IMR-90 (cell line): ENCODE results near the gene ATF1. TPM values are rescaled to one million over a fixed set of nuclear protein-coding genes. Genes with fewer than 3 reads are reported as not detected.
A peak's percentile ranks its signal among the peaks of the same experiment; 100 is the strongest.

Experiments
- ATAC-seq: fragments of 200-7000 bp; cut with Tn5 transposase; 2 replicates; pipeline ENCODE4 v1.9.1; 2020; ENCODE audit warnings: low read depth, mild to moderate bottlenecking, moderate library complexity
- BruUV-seq: library from RNA; stranded (reverse); fragments of 400-500 nt; replicated peaks from 2 replicates; lab custom pipeline; 2021; lab: Mats Ljungman, UMichigan
- CTCF ChIA-PET: fragments of 300-600 bp; formaldehyde crosslinking; extraction: SDS; loops from one replicate; lab custom pipeline; 2021; ENCODE audit warnings: antibody characterized with exemption; lab: Yijun Ruan, JAX
- POLR2A ChIA-PET: fragments of 300-600 bp; sonication (Branson Sonifier 250); formaldehyde crosslinking; loops from one replicate; lab custom pipeline; 2022; ENCODE audit warnings: antibody characterized with exemption; ENCODE audit not compliant: unreplicated experiment; lab: Charles Lee
- DNase-seq: peaks from one replicate; pipeline ENCODE4 v3.0.0; 2013
- H2AFZ ChIP-seq: replicated peaks from 2 replicates; pipeline ENCODE3; 2013; ENCODE audit warnings: low read length, mild to moderate bottlenecking; ENCODE audit not compliant: poor library complexity
- H2AK5ac ChIP-seq: 2 replicates; pipeline ENCODE4 v1.6.1; 2013; ENCODE audit warnings: low read depth, low read length, inconsistent platforms
- H2AK9ac ChIP-seq: replicated peaks from 2 replicates; pipeline ENCODE3; 2013; ENCODE audit warnings: mild to moderate bottlenecking, low read depth, low read length, moderate library complexity; ENCODE audit not compliant: poor library complexity
- H2BK120ac ChIP-seq: 2 replicates; pipeline ENCODE4 v1.6.1; 2013; ENCODE audit warnings: low read depth, low read length, inconsistent platforms
- H2BK15ac ChIP-seq: 3 replicates; pipeline ENCODE4 v1.6.1; 2013; ENCODE audit warnings: low read depth, low read length, inconsistent platforms
- H2BK20ac ChIP-seq: 2 replicates; pipeline ENCODE4 v1.6.1; 2013; ENCODE audit warnings: low read depth, mild to moderate bottlenecking, inconsistent platforms, low read length, moderate library complexity
- H2BK5ac ChIP-seq: 2 replicates; pipeline ENCODE4 v1.6.1; 2013; ENCODE audit warnings: mild to moderate bottlenecking, low read depth, low read length, inconsistent platforms; ENCODE audit not compliant: poor library complexity, severe bottlenecking
- H3K14ac ChIP-seq: replicated peaks from 2 replicates; pipeline ENCODE4 v1.6.1; 2013; ENCODE audit warnings: low read depth, low read length, inconsistent platforms
- H3K18ac ChIP-seq: 2 replicates; pipeline ENCODE4 v1.6.1; 2013; ENCODE audit warnings: low read depth, low read length, control low read depth
- H3K23ac ChIP-seq: 2 replicates; pipeline ENCODE4 v1.6.1; 2013; ENCODE audit warnings: low read depth, low read length, inconsistent platforms
- H3K27ac ChIP-seq: 2 replicates; pipeline ENCODE4 v1.5.1; 2013; ENCODE audit warnings: mild to moderate bottlenecking, control low read depth, low read length; ENCODE audit not compliant: insufficient read depth
- H3K27me3 ChIP-seq: 2 replicates; pipeline ENCODE4 v1.6.1; 2013; ENCODE audit warnings: low read length; ENCODE audit not compliant: control insufficient read depth, insufficient read depth
- H3K36me3 ChIP-seq: 2 replicates; pipeline ENCODE4 v1.6.1; 2013; ENCODE audit warnings: low read length, mixed read lengths; ENCODE audit not compliant: control insufficient read depth, insufficient read depth
- H3K4ac ChIP-seq: 2 replicates; pipeline ENCODE4 v1.6.1; 2013; ENCODE audit warnings: low read depth, low read length, inconsistent platforms
- H3K4me1 ChIP-seq: 2 replicates; pipeline ENCODE4 v1.6.1; 2013; ENCODE audit warnings: low read length, mixed read lengths; ENCODE audit not compliant: control insufficient read depth, insufficient read depth
- H3K4me2 ChIP-seq: 2 replicates; pipeline ENCODE4 v1.6.1; 2013; ENCODE audit warnings: low read depth, mild to moderate bottlenecking, control low read depth, low read length, moderate library complexity
- H3K4me3 ChIP-seq: 2 replicates; pipeline ENCODE4 v1.5.1; 2013; ENCODE audit warnings: low read depth, mild to moderate bottlenecking, control low read depth, low read length, moderate library complexity; ENCODE audit not compliant: insufficient read depth
- H3K56ac ChIP-seq: 2 replicates; pipeline ENCODE4 v1.6.1; 2013; ENCODE audit warnings: low read length, inconsistent platforms; ENCODE audit not compliant: insufficient read depth; ENCODE audit errors: extremely low read depth
- H3K79me1 ChIP-seq, 2 experiments: 2 replicates each; pipeline ENCODE4 v1.6.1; 2013; ENCODE audit warnings: low read length in 2 of 2, inconsistent platforms in 1 of 2, low read depth in 1 of 2
- H3K9ac ChIP-seq: 2 replicates; pipeline ENCODE4 v1.6.1; 2013; ENCODE audit warnings: low read depth, low read length, control low read depth
- H3K9me1 ChIP-seq: 2 replicates; pipeline ENCODE4 v1.6.1; 2013; ENCODE audit warnings: low read length, inconsistent platforms; ENCODE audit not compliant: insufficient read depth
- H3K9me3 ChIP-seq: 2 replicates; pipeline ENCODE4 v1.6.1; 2013; ENCODE audit warnings: low read length; ENCODE audit not compliant: control insufficient read depth, insufficient read depth
- H4K20me1 ChIP-seq: 2 replicates; pipeline ENCODE4 v1.6.1; 2013; ENCODE audit warnings: low read length, inconsistent platforms; ENCODE audit not compliant: insufficient read depth
- H4K5ac ChIP-seq: 2 replicates; pipeline ENCODE4 v1.6.1; 2013; ENCODE audit warnings: mild to moderate bottlenecking, low read depth, low read length, control low read depth
- H4K8ac ChIP-seq, 2 experiments: 2 replicates each; pipeline ENCODE4 v1.6.1; 2013; ENCODE audit warnings: low read depth in 2 of 2, low read length in 2 of 2, control low read depth in 1 of 2, inconsistent platforms in 1 of 2
- H4K91ac ChIP-seq: 2 replicates; pipeline ENCODE4 v1.6.1; 2013; ENCODE audit warnings: low read depth, low read length, inconsistent platforms; ENCODE audit not compliant: insufficient read depth
- BHLHE40 ChIP-seq: fragments of 150-350 bp; IDR thresholded peaks from 2 replicates; pipeline ENCODE4 v1.6.1; 2016; ENCODE audit warnings: mild to moderate bottlenecking, low read depth, low read length
- CEBPB ChIP-seq: IDR thresholded peaks from 2 replicates; pipeline ENCODE4 v1.6.1; 2012; ENCODE audit warnings: low read depth, low read length, improper control_type of control experiment
- CHD1 ChIP-seq: IDR thresholded peaks from 2 replicates; pipeline ENCODE4 v1.6.1; 2012; ENCODE audit warnings: low read depth, low read length, improper control_type of control experiment
- FOS ChIP-seq: fragments of 150-350 bp; IDR thresholded peaks from 2 replicates; pipeline ENCODE4 v1.6.1; 2016; ENCODE audit warnings: low read depth, low read length
- MAFK ChIP-seq: IDR thresholded peaks from 2 replicates; pipeline ENCODE4 v1.6.1; 2012; ENCODE audit warnings: low read depth, low read length, improper control_type of control experiment
- MXI1 ChIP-seq: IDR thresholded peaks from 2 replicates; pipeline ENCODE4 v1.6.1; 2012; ENCODE audit warnings: low read depth, mild to moderate bottlenecking, low read length, moderate library complexity, borderline replicate concordance
- NFE2L2 ChIP-seq: fragments of 150-350 bp; IDR thresholded peaks from 2 replicates; pipeline ENCODE4 v1.6.1; 2016; ENCODE audit warnings: low read depth, mild to moderate bottlenecking, low read length
- POLR2A ChIP-seq: IDR thresholded peaks from 2 replicates; pipeline ENCODE4 v1.6.1; 2012; ENCODE audit warnings: mild to moderate bottlenecking, low read depth, low read length
- RAD21 ChIP-seq: IDR thresholded peaks from 2 replicates; pipeline ENCODE4 v1.6.1; 2012; ENCODE audit warnings: low read length, improper control_type of control experiment
- RCOR1 ChIP-seq: IDR thresholded peaks from 2 replicates; pipeline ENCODE4 v1.6.1; 2012; ENCODE audit warnings: mild to moderate bottlenecking, low read length, improper control_type of control experiment; ENCODE audit not compliant: insufficient replicate concordance
- RFX5 ChIP-seq: IDR thresholded peaks from 2 replicates; pipeline ENCODE4 v1.8.0; 2012; ENCODE audit warnings: low read depth, mild to moderate bottlenecking, low read length, moderate library complexity
- SMC3 ChIP-seq: fragments of 150-350 bp; IDR thresholded peaks from 2 replicates; pipeline ENCODE4 v1.6.1; 2016; ENCODE audit warnings: low read depth, mild to moderate bottlenecking, antibody characterized with exemption, low read length, moderate library complexity
- WGBS, 2 experiments: methylation state at CpG; one replicate each; pipeline versions ENCODE4 v1.1.5 to v1.1.7; 2013; ENCODE audit warnings: missing lambda C conversion rate in 2 of 2; ENCODE audit not compliant: insufficient read length in 1 of 2; ENCODE audit errors: extremely low coverage in 2 of 2; 5-methylcytosine and 5-hydroxymethylcytosine counted together
- dilution Hi-C: fragments of 300-500 bp; cut with HindIII; formaldehyde crosslinking; loops from one replicate; pipeline ENCODE4 v1.14.3; 2018; ENCODE audit warnings: low sequenced_read_pairs; ENCODE audit not compliant: unreplicated experiment
- in situ Hi-C: fragments of 300-500 bp; cut with MboI; formaldehyde crosslinking; loops from 3 replicates; pipeline ENCODE4 v1.14.3; 2019; ENCODE audit warnings: low sequenced_read_pairs, inconsistent platforms, mixed read lengths
- intact Hi-C: fragments of 100-400 bp; cut with micrococcal nuclease; formaldehyde crosslinking; loops from 2 replicates; pipeline ENCODE4 v1.10.0; 2022
- polyA plus RNA-seq, 3 experiments: library from polyadenylated mRNA; depleted of rRNA; stranded (reverse); fragments of >200 nt; gene quantifications; 2 replicates each; pipeline ENCODE4 v1.2.3, GENCODE V29; 2012; ENCODE audit warnings: low replicate concordance in 1 of 3
- total RNA-seq: library from RNA; depleted of rRNA; stranded (reverse); fragments of >200 nt; gene quantifications from 2 replicates; pipeline ENCODE4 v1.2.3, GENCODE V29; 2012
- TF ChIP-seq, protein P1 (sequence below): fragments of 150-350 bp; IDR thresholded peaks from 2 replicates; pipeline ENCODE4 v1.6.1; 2017; ENCODE audit warnings: mild to moderate bottlenecking, antibody characterized with exemption, low read length, low read depth
- TF ChIP-seq, protein P2 (sequence below): fragments of 150-350 bp; IDR thresholded peaks from 2 replicates; pipeline ENCODE4 v1.6.1; 2016; ENCODE audit warnings: low read depth, mild to moderate bottlenecking, low read length, moderate library complexity, borderline replicate concordance
- TF ChIP-seq, protein P3 (sequence below): conservative IDR thresholded peaks from 2 replicates; pipeline ENCODE4 v1.5.1; 2012; ENCODE audit warnings: mild to moderate bottlenecking, low read depth, low read length, improper control_type of control experiment

Gene ATF1
- total and polyA plus RNA-seq, 2 of the 4 experiments (the other 2 are of a cell fraction), result 20.6 to 24.0 TPM

DNA sequence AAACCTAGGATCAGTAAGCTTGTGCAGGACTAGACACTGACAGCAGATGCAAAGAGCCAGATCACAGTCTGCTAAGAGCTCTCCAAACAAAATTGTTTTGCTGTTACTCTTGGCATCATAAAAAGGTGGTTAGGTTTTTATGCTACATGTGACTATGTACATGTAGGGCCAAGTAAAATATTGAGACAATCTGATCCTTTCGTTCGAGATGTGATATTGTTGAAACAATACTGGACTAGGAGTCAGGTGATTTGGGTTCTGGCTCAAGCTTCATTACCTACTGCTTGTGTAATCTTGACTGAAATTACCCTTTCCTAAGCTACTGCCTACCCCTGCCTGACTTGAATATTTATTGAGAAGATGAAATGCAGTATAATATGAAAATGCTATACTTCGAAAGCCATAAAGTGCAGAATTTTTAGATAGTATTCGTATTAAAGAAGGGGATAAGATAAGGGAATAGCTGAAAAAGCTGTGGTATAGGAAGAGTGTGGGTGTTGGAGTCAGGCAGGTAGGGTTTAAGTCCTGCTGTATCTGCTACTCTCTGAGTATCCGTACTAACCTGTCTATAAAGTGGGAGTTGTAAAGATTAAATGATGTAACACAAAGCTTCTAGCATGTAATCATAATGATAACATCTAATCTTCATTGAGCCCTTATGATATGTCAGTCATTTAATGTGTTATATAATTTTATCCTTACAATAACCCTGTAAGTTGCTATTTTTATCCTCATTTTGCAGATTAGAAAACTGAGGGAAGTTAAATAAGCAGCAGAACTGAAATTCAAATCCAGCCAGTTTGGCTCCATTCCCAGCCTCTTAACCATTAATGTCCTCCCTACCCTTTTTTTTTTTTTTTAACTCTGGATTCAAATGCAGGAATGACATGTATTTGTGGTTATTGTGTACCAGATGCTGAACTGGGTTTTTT lies 38.6 kb upstream of the ATF1 start:
- H3K27me3 ChIP-seq, result no peaks in the 10 kb centered on the region
- H3K4ac ChIP-seq, result no peak overlapping the region
- H3K4me3 ChIP-seq, result no peak overlapping the region
- no peak overlapping the region for H3K27ac ChIP-seq
- no peak overlapping the region for H2AK5ac ChIP-seq
- no peak overlapping the region for H4K91ac ChIP-seq
- no peaks in the 10 kb centered on the region for H3K9me3 ChIP-seq
- H3K36me3 ChIP-seq, result peaks cover 39% of the 10 kb centered on the region
- no peak overlapping the region for H3K56ac ChIP-seq
- H2AK9ac ChIP-seq, result no peak overlapping the region
- no peak overlapping the region for H3K18ac ChIP-seq
- no peak overlapping the region for H3K9ac ChIP-seq
- DNase-seq (peak; percentile 35), ATAC-seq (no peak)
- no peaks in the 10 kb centered on the region for H3K79me1 ChIP-seq
- dilution Hi-C loops, result no loop called here
- no peak overlapping the region for H2BK5ac ChIP-seq
- no peak overlapping the region for H2BK120ac ChIP-seq
- in situ Hi-C loops, result no loop called here
- BruUV-seq, result no TSS peak
- no peak overlapping the region for H3K23ac ChIP-seq
- H3K4me2 ChIP-seq, result no peak overlapping the region
- ChIA-PET POLR2A (no interaction called here), CTCF (no interaction called here)
- WGBS, 2 experiments, result 100% methylated on average over 1 of the region's 5 CpGs; no CpG with 5 or more reads in 1 of the 2 experiments
- H2AFZ ChIP-seq, result no peak overlapping the region
- H2BK20ac ChIP-seq, result no peak overlapping the region
- no peak overlapping the region for H2BK15ac ChIP-seq
- peaks cover 2% of the 10 kb centered on the region; the same call in 1 of the 2 replicates for H3K4me1 ChIP-seq
- peaks cover 2% of the 10 kb centered on the region; the same call in 1 of the 2 replicates for H3K9me1 ChIP-seq
- H3K14ac ChIP-seq, result no peak overlapping the region
- H4K5ac ChIP-seq, result no peak overlapping the region
- H4K20me1 ChIP-seq, result no peaks in the 10 kb centered on the region
- H4K8ac ChIP-seq, result no peak overlapping the region
- intact Hi-C loops, result no loop called here
- TF ChIP-seq, protein P1, sequence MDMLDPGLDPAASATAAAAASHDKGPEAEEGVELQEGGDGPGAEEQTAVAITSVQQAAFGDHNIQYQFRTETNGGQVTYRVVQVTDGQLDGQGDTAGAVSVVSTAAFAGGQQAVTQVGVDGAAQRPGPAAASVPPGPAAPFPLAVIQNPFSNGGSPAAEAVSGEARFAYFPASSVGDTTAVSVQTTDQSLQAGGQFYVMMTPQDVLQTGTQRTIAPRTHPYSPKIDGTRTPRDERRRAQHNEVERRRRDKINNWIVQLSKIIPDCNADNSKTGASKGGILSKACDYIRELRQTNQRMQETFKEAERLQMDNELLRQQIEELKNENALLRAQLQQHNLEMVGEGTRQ, result no peak
- TF ChIP-seq RCOR1 (no peak), NFE2L2 (no peak), MAFK (no peak), RAD21 (no peak), CEBPB (no peak), RFX5 (no peak), BHLHE40 (no peak), SMC3 (no peak), FOS (no peak), CHD1 (no peak), POLR2A (no peak), MXI1 (no peak)
- TF ChIP-seq, protein P2, sequence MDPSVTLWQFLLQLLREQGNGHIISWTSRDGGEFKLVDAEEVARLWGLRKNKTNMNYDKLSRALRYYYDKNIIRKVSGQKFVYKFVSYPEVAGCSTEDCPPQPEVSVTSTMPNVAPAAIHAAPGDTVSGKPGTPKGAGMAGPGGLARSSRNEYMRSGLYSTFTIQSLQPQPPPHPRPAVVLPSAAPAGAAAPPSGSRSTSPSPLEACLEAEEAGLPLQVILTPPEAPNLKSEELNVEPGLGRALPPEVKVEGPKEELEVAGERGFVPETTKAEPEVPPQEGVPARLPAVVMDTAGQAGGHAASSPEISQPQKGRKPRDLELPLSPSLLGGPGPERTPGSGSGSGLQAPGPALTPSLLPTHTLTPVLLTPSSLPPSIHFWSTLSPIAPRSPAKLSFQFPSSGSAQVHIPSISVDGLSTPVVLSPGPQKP, result no peak
- TF ChIP-seq, protein P3, sequence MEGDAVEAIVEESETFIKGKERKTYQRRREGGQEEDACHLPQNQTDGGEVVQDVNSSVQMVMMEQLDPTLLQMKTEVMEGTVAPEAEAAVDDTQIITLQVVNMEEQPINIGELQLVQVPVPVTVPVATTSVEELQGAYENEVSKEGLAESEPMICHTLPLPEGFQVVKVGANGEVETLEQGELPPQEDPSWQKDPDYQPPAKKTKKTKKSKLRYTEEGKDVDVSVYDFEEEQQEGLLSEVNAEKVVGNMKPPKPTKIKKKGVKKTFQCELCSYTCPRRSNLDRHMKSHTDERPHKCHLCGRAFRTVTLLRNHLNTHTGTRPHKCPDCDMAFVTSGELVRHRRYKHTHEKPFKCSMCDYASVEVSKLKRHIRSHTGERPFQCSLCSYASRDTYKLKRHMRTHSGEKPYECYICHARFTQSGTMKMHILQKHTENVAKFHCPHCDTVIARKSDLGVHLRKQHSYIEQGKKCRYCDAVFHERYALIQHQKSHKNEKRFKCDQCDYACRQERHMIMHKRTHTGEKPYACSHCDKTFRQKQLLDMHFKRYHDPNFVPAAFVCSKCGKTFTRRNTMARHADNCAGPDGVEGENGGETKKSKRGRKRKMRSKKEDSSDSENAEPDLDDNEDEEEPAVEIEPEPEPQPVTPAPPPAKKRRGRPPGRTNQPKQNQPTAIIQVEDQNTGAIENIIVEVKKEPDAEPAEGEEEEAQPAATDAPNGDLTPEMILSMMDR, result no peak
